ENCODE results near the gene EPAS1. TPM values are rescaled to one million over a fixed set of nuclear protein-coding genes. Genes with fewer than 3 reads are reported as not detected.
A peak's percentile ranks its signal among the peaks of the same experiment; 100 is the strongest.

Gene EPAS1
- total RNA-seq, 4 donors from 2014 or later: 126 to 249 (median 148) TPM

DNA sequence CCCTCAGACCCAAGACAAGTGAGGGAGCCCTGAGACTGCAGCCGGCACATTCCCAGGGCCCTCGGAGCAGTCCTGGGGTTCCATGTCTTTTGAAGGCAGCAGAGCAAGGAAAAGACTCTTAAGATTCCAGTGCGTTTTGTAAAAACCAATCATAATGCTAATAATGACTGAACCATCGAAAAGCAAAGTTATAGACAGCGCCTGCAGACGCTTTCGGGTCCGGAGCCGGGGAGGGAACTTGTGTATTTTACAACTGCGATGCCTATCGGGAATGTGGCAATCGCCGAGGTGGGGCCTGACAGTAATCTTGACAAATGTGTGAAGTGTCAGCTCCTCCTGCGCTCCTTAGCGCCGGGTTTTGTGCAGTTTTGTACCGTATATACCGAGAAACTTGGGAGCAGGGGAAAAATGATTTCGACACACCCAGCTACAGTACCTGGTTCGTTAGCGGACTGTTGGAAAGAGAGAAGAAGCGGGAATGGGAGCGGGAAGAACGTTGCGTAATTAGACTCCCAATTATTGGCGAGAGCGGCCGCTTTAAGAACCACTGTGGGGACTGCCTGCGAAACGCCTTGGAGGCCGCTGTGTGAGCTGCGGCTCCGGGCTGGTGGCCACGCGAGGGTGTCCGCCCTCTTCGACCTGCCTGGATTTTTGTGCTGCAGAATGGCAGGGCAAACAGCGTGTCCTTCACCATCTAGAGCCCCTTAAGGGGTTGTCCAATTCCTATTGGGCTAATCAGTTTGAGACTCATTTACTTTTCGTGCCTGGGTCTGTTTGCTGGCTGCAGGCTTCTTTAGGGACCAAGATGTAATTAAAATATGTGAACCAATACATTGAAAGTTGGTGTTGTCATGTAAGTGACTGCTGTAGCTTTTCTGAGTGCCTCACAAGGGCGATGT lies 2.4 kb downstream of the EPAS1 start:
- intact Hi-C loops (cut with DNase I; ENCODE audit: low total_unique reads): no loop called here
- WGBS, 2 donors: 3 to 5% methylated on average over 40 of the region's 40 CpGs
- TF ChIP-seq POLR2A (IDR thresholded peaks at IDR 0.05): no peak
- no peak for TF ChIP-seq CTCF (IDR thresholded peaks at IDR 0.05)
- peak; percentile 71 to 96 for DNase-seq (ENCODE audit: low spot score in 2 of 2)
- peak overlapping the region; percentile 77 for H3K4me3 ChIP-seq (ENCODE audit: low read depth, poor library complexity, severe bottlenecking)

- H3K4me3 ChIP-seq (ENCODE audit: low read depth, poor library complexity, severe bottlenecking): no peak overlapping the region
- no peak for DNase-seq (ENCODE audit: low spot score in 2 of 2)
- TF ChIP-seq CTCF (IDR thresholded peaks at IDR 0.05) (no peak), POLR2A (IDR thresholded peaks at IDR 0.05) (no peak)
- WGBS, 2 donors: 65 to 71% methylated on average over 6 of the region's 6 CpGs
- intact Hi-C loops (cut with DNase I; ENCODE audit: low total_unique reads): no loop called here
Measured at GRCh38 chr2:46300406-46300832, 3.2 kb downstream of the EPAS1 start.

DNA sequence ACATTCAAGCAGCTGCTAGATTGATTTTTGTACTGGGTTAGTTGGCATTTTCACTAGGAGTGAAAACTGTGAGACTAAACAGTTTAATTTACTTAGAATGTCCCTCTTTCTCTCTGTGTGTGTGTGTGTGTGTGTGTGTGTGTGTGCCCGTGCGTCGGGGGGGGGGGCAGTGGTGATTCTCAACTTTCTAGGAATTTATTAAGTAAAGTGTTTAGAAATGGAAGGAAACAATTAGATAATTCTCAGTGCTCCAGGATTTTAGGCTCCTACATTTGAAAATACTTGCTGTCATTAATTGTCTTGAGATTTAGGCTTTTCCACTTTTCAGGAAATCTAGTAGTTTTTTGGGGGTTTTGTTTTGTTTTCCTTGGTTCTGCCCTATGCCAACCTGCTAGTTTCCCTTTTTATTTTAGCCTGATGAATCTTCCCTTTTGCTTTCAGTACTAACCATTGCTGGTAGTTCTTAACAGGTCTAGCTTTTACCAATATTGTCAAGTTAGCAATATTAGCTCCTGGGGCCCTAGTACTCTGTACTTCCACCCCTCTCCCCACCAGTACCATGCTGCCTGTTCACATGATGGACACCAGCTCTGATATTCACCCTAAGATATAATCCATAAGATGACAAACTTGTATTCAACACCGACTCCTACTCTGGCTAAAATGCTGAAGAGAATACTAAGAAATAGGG lies 4.9 kb downstream of the EPAS1 start:
- TF ChIP-seq POLR2A (IDR thresholded peaks at IDR 0.05) (no peak), CTCF (IDR thresholded peaks at IDR 0.05) (no peak)
- no peak for DNase-seq (ENCODE audit: low spot score in 2 of 2)
- no peak overlapping the region for H3K4me3 ChIP-seq (ENCODE audit: low read depth, poor library complexity, severe bottlenecking)
- 62 to 63% methylated on average over 4 of the region's 4 CpGs for WGBS, 2 donors
- intact Hi-C loops (cut with DNase I; ENCODE audit: low total_unique reads): no loop called here

DNA sequence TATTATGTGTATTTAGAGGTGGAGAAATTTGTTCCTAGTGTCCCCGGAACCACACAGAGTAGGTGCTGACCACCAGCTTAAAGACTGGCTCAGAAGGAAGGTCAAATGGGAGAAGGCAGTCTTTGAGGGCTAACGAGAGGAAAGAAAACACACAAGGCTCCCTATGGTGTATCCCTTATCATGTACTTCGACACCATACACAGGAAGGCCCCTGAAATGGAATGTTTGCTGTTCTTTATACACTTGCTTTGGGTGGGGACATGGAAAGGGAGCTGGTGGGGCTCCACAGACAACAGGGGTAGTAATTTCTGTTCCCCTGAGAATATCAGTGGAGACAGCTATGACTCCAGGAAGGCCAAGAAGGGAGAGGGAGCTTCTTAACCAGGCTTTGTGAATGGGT lies 6.0 kb downstream of the EPAS1 start:
- DNase-seq (ENCODE audit: low spot score in 2 of 2): no peak
- WGBS, 2 donors: 87 to 90% methylated on average over 3 of the region's 3 CpGs
- intact Hi-C loops (cut with DNase I; ENCODE audit: low total_unique reads): no loop called here
- no peak overlapping the region for H3K4me3 ChIP-seq (ENCODE audit: low read depth, poor library complexity, severe bottlenecking)
- TF ChIP-seq CTCF (IDR thresholded peaks at IDR 0.05) (no peak), POLR2A (IDR thresholded peaks at IDR 0.05) (no peak)

DNA sequence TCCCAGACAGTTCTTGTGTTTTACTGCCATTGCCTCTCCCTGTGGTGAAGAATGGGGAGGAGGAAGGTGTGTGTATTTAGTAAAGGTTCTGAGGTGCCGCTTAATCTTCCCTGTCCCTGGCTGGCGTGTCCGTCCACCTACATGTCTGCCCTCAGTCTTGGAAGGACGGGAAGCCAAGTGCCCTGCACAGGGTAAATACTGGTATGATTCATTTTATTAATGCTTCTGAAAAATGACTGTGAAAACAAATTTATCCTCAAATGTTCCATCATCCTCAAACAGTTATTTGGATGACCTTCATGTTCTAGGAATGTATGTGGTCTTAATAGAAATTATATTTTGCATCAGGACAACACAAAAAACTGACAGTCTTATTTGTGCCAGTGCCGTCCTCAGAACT lies 6.6 kb downstream of the EPAS1 start:
- intact Hi-C loops (cut with DNase I; ENCODE audit: low total_unique reads): no loop called here
- 87 to 92% methylated on average over 5 of the region's 5 CpGs for WGBS, 2 donors
- DNase-seq (ENCODE audit: low spot score in 2 of 2): no peak
- TF ChIP-seq POLR2A (IDR thresholded peaks at IDR 0.05) (no peak), CTCF (IDR thresholded peaks at IDR 0.05) (no peak)
- no peak overlapping the region for H3K4me3 ChIP-seq (ENCODE audit: low read depth, poor library complexity, severe bottlenecking)
